Astrocyte of the spinal cord (primary cell): Measurements from ENCODE around the gene PCDHGA12.
"Not testable (repeated sequence)": the region's sequence is repeated elsewhere in the genome, so short reads cannot be mapped to it uniquely, and the experiment has no call there.

Experiments used
- DNase-seq: peaks from one replicate; pipeline ENCODE4 v3.0.0; 2011; ENCODE audit warnings: low read depth, low spot score
- H3K4me3 ChIP-seq: 2 replicates; pipeline ENCODE4 v1.5.1; 2011; ENCODE audit warnings: low read depth, mild to moderate bottlenecking, low read length, moderate library complexity
- in situ Hi-C: cut with HindIII; loops from 2 replicates; pipeline ENCODE4 v1.10.0; 2017; ENCODE audit warnings: low sequenced_read_pairs
- TF ChIP-seq, protein P1 (sequence below): IDR thresholded peaks from 2 replicates; pipeline ENCODE4 v1.5.1; 2012; ENCODE audit warnings: low read depth, mild to moderate bottlenecking, low read length, inconsistent platforms

The PCDHGA12 gene

GRCh38 chr5:141388661-141389060 lies 41.6 kb upstream of the PCDHGA12 start:
- TF ChIP-seq, protein P1, sequence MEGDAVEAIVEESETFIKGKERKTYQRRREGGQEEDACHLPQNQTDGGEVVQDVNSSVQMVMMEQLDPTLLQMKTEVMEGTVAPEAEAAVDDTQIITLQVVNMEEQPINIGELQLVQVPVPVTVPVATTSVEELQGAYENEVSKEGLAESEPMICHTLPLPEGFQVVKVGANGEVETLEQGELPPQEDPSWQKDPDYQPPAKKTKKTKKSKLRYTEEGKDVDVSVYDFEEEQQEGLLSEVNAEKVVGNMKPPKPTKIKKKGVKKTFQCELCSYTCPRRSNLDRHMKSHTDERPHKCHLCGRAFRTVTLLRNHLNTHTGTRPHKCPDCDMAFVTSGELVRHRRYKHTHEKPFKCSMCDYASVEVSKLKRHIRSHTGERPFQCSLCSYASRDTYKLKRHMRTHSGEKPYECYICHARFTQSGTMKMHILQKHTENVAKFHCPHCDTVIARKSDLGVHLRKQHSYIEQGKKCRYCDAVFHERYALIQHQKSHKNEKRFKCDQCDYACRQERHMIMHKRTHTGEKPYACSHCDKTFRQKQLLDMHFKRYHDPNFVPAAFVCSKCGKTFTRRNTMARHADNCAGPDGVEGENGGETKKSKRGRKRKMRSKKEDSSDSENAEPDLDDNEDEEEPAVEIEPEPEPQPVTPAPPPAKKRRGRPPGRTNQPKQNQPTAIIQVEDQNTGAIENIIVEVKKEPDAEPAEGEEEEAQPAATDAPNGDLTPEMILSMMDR, result no peak
- in situ Hi-C loops, result no loop called here
- H3K4me3 ChIP-seq, result no peak overlapping the region
- no peak for DNase-seq

GRCh38 chr5:141389153-141390042 lies 40.9 kb upstream of the PCDHGA12 start:
- no peak overlapping the region for H3K4me3 ChIP-seq
- no peak for DNase-seq
- TF ChIP-seq, protein P1, result no peak
- in situ Hi-C loops, result no loop called here

- no peak for DNase-seq
- TF ChIP-seq, protein P1, result peak; percentile 13
- in situ Hi-C loops, result no loop called here
- no peak within 1 kb of the TSS for H3K4me3 ChIP-seq
These were observed 37.7 kb upstream of the PCDHGA12 start, which contains the start of gene PCDHGA8 for GRCh38 chr5:141392429-141393198. Gene PCDHGA8 (plus strand): TSS chr5:141392633. CDS start chr5:141392814, 181 bp downstream.

GRCh38 chr5:141393267-141393666 lies 37.0 kb upstream of the PCDHGA12 start:
- in situ Hi-C loops, result no loop called here
- H3K4me3 ChIP-seq, result no peak overlapping the region
- no peak for DNase-seq
- TF ChIP-seq, protein P1, result no peak

- H3K4me3 ChIP-seq, in situ Hi-C loops: not testable (repeated sequence)
These were observed 35.7 kb upstream of the PCDHGA12 start for GRCh38 chr5:141394401-141395187.

GRCh38 chr5:141397756-141398551 lies 32.4 kb upstream of the PCDHGA12 start, which contains the start of gene PCDHGB5:
Gene PCDHGB5 (plus strand): TSS chr5:141397947. CDS start chr5:141398128, 181 bp downstream.
- TF ChIP-seq, protein P1, result peak; percentile 65
- in situ Hi-C loops, result not testable (repeated sequence)
- DNase-seq, result peak; percentile 72
- H3K4me3 ChIP-seq, result peak within 1 kb of the TSS; percentile 38

More at GRCh38 chr5:141394401-141395187, 35.7 kb upstream of the PCDHGA12 start:
- DNase-seq, result not testable (repeated sequence)
